ENCODE data around the gene IQSEC3.

Gene IQSEC3

DNA sequence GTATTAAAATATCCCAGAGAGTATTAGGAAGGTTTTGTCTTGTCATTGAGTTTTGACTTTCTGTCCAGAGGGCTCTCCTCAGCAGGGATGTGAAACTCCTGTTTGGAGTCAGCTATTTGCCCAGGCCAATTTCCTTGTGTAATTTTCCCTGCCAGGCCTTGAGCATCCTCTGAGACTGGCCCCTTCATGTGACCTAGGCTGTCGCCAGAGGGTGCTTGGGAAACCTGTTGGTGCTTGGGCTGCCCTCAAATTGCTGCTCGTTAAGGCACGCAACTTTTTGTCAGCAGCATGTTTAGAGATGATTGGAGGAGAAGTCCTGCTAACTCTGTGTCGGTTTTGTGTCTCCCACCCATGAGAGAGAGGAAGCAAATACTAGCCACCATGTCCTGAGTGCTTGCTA is 39.1 kb downstream of the IQSEC3 start:
- peaks cover 38% of the 10 kb centered on the region for H3K4me1 ChIP-seq (ENCODE audit: insufficient read depth, low read length)
- no peaks in the 10 kb centered on the region for H3K9me3 ChIP-seq (ENCODE audit: control insufficient read depth, insufficient read depth, low read length)
- H3K9ac ChIP-seq (ENCODE audit: low read depth, low read length), result no peak overlapping the region
- no peaks in the 10 kb centered on the region for H3K36me3 ChIP-seq (ENCODE audit: insufficient read depth, low read length)

DNA sequence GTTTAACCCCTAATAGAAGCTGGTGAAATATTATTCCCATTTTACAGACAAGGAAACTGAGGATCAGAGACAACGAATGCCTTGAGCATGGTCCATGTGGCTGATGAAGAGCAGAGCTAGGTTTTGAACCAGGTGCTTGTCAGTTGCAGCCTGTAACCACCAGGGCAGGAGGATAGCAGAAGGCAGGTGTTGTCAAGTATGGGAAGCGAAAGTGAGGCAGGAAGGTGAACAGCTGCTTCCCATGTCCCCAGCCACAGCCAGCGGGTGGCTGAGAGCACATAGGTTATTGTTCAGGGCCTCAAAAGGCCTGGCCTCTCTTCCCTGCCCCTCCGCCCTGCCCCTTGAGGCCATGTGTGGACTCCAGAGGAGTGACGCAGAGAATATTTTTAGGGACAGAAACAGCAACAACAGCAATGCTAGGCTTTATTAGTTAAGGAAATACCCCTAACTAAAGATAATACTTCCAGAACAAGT is 39.6 kb downstream of the IQSEC3 start:
- Histone ChIP-seq H3K9me3 (ENCODE audit: control insufficient read depth, insufficient read depth, low read length) (no peaks in the 10 kb centered on the region), H3K36me3 (ENCODE audit: insufficient read depth, low read length) (no peaks in the 10 kb centered on the region), H3K4me1 (ENCODE audit: insufficient read depth, low read length) (peaks cover 39% of the 10 kb centered on the region), H3K9ac (ENCODE audit: low read depth, low read length) (no peak overlapping the region)

DNA sequence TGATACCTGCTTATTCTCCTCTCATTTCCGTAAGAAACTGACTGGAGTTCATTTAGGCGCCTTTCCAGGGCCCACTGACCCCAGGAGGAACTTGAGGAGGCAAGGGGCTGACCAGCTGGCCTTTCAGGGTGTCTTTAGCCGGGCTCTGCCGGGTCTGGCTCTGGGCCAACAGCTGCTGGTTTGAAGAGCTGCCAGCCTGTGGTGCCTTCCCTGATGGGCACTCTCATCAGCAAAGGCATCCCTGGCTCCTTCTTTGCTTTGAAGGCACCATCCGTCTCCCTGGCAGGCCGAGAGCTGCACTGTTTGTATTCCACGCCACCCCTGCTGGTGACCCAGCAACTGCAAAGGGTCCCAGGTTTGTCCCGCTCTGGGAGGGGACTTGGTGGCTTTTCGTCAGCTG is 42.0 kb downstream of the IQSEC3 start:
- Histone ChIP-seq H3K4me1 (ENCODE audit: insufficient read depth, low read length) (peaks cover 33% of the 10 kb centered on the region), H3K9me3 (ENCODE audit: control insufficient read depth, insufficient read depth, low read length) (no peaks in the 10 kb centered on the region), H3K9ac (ENCODE audit: low read depth, low read length) (no peak overlapping the region), H3K36me3 (ENCODE audit: insufficient read depth, low read length) (no peaks in the 10 kb centered on the region)

DNA sequence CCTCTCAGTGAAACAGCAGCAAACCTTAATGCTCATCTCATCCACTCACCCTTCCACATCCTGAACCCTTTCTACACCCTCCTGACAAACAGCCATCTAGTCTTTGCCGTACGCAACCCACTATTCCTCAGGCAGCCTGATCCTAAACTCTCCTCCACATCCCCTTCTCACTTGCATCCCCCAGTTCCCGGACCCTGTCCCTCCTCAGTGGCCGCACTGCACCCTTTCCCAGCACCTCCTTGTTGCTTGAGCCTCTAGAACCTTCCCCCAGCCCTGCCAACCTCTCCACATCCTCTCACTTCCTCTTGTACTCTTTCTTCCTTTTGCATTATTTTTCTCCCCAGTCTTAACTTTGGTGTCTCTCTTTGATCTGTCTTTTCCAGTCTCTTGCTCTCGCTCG is 42.9 kb downstream of the IQSEC3 start:
- peaks cover 28% of the 10 kb centered on the region for H3K4me1 ChIP-seq (ENCODE audit: insufficient read depth, low read length)
- H3K9ac ChIP-seq (ENCODE audit: low read depth, low read length), result no peak overlapping the region
- H3K36me3 ChIP-seq (ENCODE audit: insufficient read depth, low read length), result no peaks in the 10 kb centered on the region
- H3K9me3 ChIP-seq (ENCODE audit: control insufficient read depth, insufficient read depth, low read length), result no peaks in the 10 kb centered on the region

DNA sequence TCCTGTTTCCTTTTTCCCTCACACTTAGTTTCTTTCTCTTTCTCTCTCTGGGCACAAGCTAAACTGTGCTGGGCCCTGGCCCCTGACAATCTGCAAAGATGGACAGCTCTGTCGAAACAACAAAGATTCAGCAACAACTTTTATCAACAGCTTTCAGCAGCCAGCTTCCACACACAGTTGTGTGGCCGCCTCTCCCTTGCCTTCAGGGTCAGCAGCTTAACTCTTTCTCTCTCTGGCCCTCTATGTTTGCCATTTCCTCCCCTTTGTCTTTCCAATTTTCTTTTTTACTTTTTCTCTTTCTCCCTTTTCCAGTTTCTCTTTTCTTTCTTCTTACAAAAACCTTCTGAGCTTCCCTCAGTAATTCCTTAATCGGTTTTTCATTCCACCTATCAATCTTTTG is 43.3 kb downstream of the IQSEC3 start:
- H3K4me1 ChIP-seq (ENCODE audit: insufficient read depth, low read length), result peaks cover 28% of the 10 kb centered on the region
- H3K9ac ChIP-seq (ENCODE audit: low read depth, low read length), result no peak overlapping the region
- H3K36me3 ChIP-seq (ENCODE audit: insufficient read depth, low read length), result no peaks in the 10 kb centered on the region
- H3K9me3 ChIP-seq (ENCODE audit: control insufficient read depth, insufficient read depth, low read length), result no peaks in the 10 kb centered on the region

DNA sequence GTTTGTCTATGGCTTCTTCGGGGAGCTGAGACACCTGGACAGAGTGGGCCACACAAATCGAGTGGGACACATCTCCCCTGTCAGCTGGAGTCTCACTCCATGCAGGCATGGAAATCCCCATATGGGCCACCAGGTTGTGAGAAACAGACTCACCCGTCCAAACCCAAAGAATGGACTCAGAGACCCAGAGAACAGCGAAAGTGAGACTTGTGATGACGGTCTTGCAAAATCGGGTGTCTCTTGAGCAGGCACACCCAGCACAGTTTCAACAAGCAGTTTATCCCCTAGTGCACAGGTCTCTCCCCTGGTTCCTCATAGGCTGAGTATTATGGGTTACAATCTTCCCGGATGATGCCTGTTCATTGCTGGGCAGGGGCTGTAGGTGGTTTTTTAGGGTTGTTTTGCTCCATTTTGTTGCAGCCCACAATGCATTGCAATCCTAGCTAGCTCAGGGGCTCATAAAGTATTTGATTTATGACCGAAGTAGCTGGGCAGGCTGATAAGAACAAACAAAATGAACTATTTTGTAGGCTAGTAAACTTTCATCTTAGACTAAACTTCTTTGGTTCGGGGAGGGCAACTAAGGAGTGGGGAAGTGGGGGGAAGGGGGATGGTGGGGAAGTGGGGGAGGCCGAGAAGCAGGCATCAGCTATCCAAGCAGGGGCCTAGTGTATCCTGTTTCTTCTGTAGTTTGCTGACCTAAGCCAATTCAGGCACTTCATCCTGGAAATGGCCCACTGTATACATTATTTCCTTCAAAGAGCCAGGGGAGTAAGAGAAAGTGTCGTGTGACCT is 45.3 kb downstream of the IQSEC3 start:
- no peak overlapping the region for H3K9ac ChIP-seq (ENCODE audit: low read depth, low read length)
- H3K4me1 ChIP-seq (ENCODE audit: insufficient read depth, low read length), result peaks cover 18% of the 10 kb centered on the region
- no peaks in the 10 kb centered on the region for H3K9me3 ChIP-seq (ENCODE audit: control insufficient read depth, insufficient read depth, low read length)

DNA sequence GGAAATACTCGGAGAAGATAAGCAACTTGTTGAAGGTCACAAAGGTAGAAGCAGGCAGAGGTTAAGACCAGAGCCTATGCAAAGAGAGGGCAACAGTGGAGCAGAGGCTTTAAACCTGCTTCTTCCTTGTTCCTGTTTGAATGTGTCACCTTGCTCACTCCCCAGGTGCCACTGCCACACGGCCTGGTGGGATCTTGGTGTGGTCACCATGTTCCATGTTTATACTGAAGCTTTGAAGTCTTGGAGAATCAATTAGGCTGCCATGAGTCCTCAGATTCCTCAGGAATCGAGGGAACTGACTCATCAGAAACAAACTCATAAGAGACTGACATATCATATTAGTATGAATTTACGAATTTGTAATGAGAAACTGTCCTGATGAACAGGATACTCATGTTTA is 46.8 kb downstream of the IQSEC3 start:
- peaks cover 18% of the 10 kb centered on the region for H3K4me1 ChIP-seq (ENCODE audit: insufficient read depth, low read length)
- no peak overlapping the region for H3K9ac ChIP-seq (ENCODE audit: low read depth, low read length)
- H3K9me3 ChIP-seq (ENCODE audit: control insufficient read depth, insufficient read depth, low read length), result no peaks in the 10 kb centered on the region
- H3K36me3 ChIP-seq (ENCODE audit: insufficient read depth, low read length), result no peaks in the 10 kb centered on the region

More for the DNA sequence above, 45.3 kb downstream of the IQSEC3 start:
- H3K36me3 ChIP-seq (ENCODE audit: insufficient read depth, low read length), result no peaks in the 10 kb centered on the region

DNA sequence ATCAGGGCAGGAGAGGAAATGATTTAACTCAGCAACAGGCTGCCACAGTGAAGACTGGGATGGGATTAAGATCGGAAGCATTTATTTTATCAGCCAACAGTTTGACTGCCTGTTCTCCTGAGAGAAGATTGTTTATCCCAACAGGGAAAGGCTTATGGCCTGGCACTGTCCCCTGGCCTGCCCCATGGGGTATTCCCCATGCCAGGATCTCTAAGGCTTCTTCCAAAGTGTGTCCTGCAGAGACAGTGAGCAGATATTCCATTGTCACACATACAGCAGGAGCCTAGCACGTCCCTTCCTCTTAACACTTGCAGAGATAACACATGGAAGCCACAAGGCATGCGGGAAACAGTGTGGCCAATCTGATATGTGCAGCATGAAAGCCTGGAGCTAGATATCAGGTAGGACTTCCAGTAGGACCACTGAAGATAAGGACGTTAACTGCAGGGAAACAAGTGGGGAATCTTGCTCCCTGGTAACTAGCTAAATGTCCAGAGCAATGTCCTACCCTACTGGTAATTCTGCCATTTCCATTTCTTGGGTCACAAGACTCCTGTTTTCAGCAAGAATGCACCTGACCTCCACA is 48.2 kb downstream of the IQSEC3 start:
- H3K36me3 ChIP-seq (ENCODE audit: insufficient read depth, low read length), result no peaks in the 10 kb centered on the region
- H3K9ac ChIP-seq (ENCODE audit: low read depth, low read length), result no peak overlapping the region
- H3K9me3 ChIP-seq (ENCODE audit: control insufficient read depth, insufficient read depth, low read length), result no peaks in the 10 kb centered on the region
- H3K4me1 ChIP-seq (ENCODE audit: insufficient read depth, low read length), result peaks cover 11% of the 10 kb centered on the region

DNA sequence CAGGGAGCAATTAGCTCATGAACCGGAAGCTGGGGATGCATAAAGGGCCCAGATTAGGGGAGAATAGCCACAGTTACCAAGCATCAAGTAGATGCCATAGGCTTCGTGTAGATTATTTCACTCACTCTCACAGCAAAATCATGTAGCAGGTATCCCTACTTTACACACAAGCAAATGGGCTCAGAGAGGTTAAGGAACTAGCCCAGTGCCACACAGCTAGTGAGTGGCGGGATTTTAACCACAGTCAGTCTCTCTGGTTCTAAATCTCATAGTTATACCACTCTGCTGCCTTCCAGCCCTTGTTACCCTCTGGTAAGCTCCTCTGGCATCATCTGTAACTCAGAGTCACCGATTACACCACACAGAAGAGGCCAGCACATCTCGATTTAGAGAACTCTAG is 49.0 kb downstream of the IQSEC3 start:
- Histone ChIP-seq H3K36me3 (ENCODE audit: insufficient read depth, low read length) (no peaks in the 10 kb centered on the region), H3K9me3 (ENCODE audit: control insufficient read depth, insufficient read depth, low read length) (no peaks in the 10 kb centered on the region), H3K4me1 (ENCODE audit: insufficient read depth, low read length) (peaks cover 5% of the 10 kb centered on the region), H3K9ac (ENCODE audit: low read depth, low read length) (no peak overlapping the region)

DNA sequence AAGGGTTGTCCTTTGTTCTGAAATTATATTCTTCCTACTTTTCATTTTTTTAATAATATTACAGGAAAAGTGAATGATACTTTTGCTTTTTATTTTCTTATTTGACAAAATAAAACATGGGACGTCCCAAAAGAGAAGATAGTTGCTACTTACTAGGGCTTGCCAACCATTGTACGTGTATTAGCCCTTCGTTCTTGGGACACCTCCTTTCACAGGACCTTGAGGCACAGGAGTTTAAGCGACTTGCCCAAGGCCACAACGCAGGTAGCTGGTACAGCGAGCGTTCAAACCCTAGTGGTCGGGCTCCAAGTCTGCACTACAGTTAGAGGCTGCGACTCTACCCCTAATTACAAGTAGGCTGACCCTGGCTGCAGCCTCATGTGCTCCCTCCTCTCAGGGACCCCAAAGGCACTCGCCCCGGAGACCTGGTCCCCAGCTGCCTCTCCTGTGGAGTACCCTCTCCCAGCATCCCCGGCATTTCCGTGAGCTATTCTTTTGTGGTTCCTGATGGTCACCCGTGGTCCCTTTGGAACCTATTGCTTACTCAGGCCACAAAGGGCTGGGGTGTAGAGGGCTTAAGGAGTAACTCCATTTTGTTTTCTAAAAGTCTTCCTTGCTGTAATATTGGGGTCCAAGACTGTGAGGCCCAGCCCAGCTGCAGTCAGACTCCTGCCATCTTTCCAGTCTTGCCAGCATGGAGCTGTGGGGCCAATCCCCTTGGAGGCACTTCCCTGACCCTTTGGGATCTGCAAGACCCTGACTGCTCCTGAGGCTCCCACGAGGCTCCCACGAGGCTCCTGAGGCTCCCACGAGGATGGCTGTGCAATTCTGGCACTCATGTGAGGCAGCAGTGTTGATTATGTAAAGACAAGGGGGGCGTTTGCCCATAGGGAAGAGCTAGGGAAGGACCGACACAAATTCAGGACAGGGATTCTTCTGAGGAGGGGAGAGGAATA is 49.7 kb downstream of the IQSEC3 start:
- peaks cover 3% of the 10 kb centered on the region; the same call in 1 of the 2 replicates for H3K4me1 ChIP-seq (ENCODE audit: insufficient read depth, low read length)
- H3K36me3 ChIP-seq (ENCODE audit: insufficient read depth, low read length), result no peaks in the 10 kb centered on the region

DNA sequence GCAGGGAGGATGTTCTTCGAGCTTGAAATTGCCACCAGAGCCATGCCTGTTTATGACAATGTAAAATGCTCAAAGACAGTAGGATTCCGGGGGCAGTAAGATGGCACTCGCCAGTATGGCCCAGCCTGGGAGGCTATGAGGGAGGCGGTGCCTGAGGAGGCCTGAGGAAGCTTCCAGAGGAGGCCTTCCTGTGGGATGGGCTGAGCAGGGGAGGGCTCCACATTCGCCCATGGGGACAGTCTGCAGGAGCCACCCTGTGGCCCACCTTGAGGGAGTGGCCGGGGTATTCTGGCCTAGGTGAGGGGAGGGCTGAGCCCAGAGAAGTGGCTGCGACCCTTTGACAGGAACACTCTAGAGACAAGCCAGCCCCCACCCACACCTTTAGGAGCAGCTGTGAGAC is 50.7 kb downstream of the IQSEC3 start:
- Histone ChIP-seq H3K4me1 (ENCODE audit: insufficient read depth, low read length) (no peaks in the 10 kb centered on the region), H3K9me3 (ENCODE audit: control insufficient read depth, insufficient read depth, low read length) (no peaks in the 10 kb centered on the region), H3K36me3 (ENCODE audit: insufficient read depth, low read length) (no peaks in the 10 kb centered on the region), H3K9ac (ENCODE audit: low read depth, low read length) (no peak overlapping the region)

More for the DNA sequence above, 49.7 kb downstream of the IQSEC3 start:
- no peak overlapping the region for H3K9ac ChIP-seq (ENCODE audit: low read depth, low read length)
- H3K9me3 ChIP-seq (ENCODE audit: control insufficient read depth, insufficient read depth, low read length), result no peaks in the 10 kb centered on the region

DNA sequence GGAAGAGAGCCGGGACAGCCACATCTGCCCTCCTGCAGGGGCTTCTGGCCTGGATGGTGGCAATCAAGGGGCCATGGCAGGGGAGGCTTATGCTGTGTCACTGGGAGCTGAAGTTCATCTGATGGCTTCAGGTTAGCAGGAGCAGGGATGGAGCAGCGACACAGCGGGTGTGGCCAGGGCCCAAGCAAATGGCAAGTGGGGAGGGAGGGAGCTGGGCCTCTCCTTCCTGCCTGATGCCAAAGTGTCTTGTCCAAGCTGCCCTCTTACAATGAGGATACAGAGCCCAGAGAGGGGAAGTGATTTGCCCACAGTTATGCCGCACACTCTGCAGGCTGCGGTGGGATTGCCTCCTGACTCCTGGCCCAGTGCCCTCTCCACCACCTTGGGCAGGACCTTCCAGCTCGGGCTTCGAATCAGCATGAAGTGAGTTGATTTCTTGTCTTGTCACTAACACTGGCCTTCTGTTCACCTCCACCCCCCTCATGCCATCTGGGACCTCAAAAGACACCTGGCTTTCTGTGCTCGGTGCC is 51.3 kb downstream of the IQSEC3 start:
- no peaks in the 10 kb centered on the region for H3K4me1 ChIP-seq (ENCODE audit: insufficient read depth, low read length)
- H3K36me3 ChIP-seq (ENCODE audit: insufficient read depth, low read length), result no peaks in the 10 kb centered on the region
- no peaks in the 10 kb centered on the region for H3K9me3 ChIP-seq (ENCODE audit: control insufficient read depth, insufficient read depth, low read length)
- H3K9ac ChIP-seq (ENCODE audit: low read depth, low read length), result no peak overlapping the region

DNA sequence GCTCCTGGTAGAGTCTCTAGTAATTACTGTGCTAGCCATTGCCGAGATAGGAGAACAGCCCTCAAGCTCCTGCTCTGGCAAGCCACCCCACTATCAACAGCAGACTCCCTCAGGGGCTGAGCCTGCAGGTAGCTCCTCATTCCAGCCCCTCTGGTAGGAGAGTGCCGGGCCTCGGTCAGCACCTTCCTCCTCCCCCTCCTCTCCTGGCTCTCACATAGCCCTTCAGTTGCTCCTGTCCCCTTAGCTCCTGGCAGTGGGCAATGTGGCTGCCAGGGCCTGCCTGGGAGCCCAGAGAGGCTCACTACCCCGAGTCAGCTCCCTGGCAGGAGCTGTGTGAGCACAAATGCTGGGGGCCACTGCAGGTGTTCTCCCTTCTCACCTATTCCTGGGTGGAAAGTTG is 52.0 kb downstream of the IQSEC3 start:
- H3K4me1 ChIP-seq (ENCODE audit: insufficient read depth, low read length), result no peaks in the 10 kb centered on the region
- no peaks in the 10 kb centered on the region for H3K9me3 ChIP-seq (ENCODE audit: control insufficient read depth, insufficient read depth, low read length)
- no peak overlapping the region for H3K9ac ChIP-seq (ENCODE audit: low read depth, low read length)
- no peaks in the 10 kb centered on the region for H3K36me3 ChIP-seq (ENCODE audit: insufficient read depth, low read length)

DNA sequence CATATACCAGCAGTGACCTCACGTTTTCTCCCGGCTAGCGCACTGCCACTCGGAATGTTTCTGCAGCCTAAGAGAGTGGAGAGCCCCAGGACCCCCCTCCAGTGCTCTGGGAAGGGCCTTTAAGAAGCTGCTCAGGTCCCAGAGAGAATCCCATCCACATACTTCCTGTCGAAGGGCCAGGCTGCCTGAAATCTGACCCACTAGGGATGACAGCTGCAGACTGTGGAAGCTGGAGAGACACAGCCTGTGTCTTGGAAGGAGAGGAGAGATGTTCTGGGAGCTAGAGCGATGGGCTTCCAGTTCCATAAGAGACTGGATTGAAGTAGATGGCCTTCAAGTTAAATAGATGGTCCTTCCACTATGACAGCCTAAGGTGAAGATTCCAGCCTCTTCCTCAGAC is 54.4 kb downstream of the IQSEC3 start:
- Histone ChIP-seq H3K36me3 (ENCODE audit: insufficient read depth, low read length) (no peaks in the 10 kb centered on the region), H3K4me1 (ENCODE audit: insufficient read depth, low read length) (no peaks in the 10 kb centered on the region), H3K9ac (ENCODE audit: low read depth, low read length) (no peak overlapping the region)

More for the DNA sequence above, 54.4 kb downstream of the IQSEC3 start:
- no peaks in the 10 kb centered on the region for H3K9me3 ChIP-seq (ENCODE audit: control insufficient read depth, insufficient read depth, low read length)
